Stimulated activated CD4-positive, alpha-beta T cell treated with anti-CD3 and anti-CD28 coated beads, Interleukin-1b, Interleukin-23, amount 100 ng/mL, for 4 hours (primary cell): ENCODE measurements around the gene PRKD2.
A peak's percentile ranks its signal among the peaks of the same experiment; 100 is the strongest.

Source experiments
- DNase-seq, 2 donors: peaks; one replicate each; pipeline ENCODE4 v3.0.0-alpha.2; 2020; ENCODE audit warnings: low read depth in 2 of 2

Gene PRKD2

DNA sequence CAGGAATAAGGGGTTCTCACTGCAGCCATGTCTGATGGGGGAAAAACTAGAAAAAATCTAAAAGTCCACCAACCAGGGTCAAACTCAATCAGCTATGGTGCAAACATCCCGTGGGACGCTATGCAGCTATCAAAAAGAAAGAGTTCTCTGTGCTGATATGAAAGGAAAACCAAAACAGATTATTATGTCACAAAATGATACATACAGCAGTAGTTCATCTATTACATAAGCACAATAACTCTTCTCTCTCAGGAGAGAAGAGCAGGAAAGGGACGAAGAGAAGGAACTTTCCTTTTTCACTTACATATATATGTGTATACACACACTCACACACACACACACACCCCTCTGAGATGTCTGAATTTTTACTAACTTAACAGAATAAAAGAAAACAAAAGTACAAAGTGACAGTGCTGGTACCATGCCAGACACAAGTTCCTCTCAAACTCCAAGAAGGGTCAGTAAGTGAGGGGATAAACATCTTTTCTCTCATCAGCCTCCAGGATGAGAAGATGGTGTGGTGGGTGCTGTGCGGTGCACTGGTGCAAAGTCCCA lies 26.1 kb upstream of the PRKD2 start:
- DNase-seq = no peak

DNA sequence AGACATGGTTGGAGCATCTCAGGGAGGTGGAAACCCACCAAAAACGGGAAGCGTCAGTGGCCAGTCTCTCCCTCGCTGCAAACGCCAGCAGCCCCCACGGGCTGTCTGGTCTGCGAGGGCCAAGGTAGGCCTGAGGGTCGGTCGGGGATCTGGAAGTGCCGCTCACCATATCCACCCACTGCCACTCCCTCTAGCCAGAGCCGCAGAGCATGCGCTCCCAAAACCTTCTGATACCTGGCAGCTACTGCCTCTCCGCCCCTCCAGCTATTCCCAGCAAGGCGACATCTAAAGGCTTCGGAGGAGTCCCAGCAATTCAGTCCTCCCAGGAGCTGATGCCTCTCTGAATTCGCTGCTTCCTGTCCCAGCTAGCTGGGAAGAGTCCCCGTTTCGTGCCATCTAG lies 24.5 kb upstream of the PRKD2 start:
- DNase-seq = no peak

- DNase-seq = no peak
Measured at GRCh38 chr19:46739290-46739771, 22.4 kb upstream of the PRKD2 start.

GRCh38 chr19:46737761-46738171 lies 20.9 kb upstream of the PRKD2 start:
- DNase-seq = no peak

DNA sequence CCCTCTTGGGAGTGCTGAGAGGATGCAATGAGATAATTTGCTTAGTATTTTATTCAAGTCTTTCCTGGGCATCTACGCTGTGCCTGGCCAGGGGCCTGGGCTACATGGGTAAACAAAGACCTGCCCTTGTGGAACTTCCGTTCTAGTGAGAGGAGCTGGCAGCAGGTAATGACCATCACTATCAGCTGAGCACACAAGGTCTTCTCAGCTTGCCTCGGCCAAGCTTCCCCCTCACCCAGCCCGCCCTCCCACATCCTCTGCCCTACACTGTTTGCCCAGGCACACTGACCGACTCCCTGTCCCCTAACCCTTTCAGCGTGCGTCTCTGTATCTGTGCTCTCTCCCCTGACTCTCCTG lies 20.4 kb upstream of the PRKD2 start:
- DNase-seq = no peak

- DNase-seq = no peak
Measured at GRCh38 chr19:46736531-46737297, 19.8 kb upstream of the PRKD2 start.

GRCh38 chr19:46733690-46734292 lies 16.9 kb upstream of the PRKD2 start:
- DNase-seq = no peak

GRCh38 chr19:46732966-46733689 lies 16.2 kb upstream of the PRKD2 start:
- DNase-seq = no peak

DNA sequence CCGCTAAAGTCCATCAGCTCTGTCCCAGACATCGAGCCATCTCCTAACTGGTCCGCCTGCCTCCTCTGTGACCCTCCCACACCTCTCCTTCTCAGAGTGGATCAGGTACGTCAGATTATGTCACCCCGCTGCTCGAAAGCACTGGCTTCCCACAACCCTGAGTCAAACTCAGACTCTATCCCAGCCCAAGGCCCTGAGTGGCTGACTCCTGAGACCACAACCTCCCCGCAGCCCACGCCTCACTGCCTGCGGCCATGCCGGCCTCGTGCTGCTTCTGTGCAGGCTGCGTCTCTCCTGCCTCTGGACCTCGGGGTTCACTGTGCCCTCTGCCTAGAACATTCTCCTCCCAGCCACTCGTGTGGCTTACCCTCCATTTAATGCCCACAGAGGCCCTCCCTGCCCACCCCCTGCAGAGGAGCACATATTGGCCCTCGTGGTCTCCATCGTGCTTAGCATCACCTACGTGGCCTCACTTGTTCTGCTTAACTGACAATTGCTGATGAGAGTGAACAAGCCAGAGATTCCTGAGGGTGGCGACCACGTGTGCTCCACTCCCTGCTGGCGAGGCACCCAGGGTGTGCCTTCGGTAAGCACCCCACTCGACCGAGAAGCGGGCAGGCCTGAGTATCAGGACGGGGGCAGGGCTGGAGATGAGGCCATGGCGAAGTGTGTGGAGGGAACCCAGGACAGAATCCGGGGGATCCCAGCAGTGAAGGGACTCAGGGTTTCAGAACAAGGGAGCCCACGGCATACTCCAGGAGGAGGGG lies 15.4 kb upstream of the PRKD2 start:
- no peak for DNase-seq

- DNase-seq = no peak
Measured at GRCh38 chr19:46731584-46731983, 14.7 kb upstream of the PRKD2 start.

DNA sequence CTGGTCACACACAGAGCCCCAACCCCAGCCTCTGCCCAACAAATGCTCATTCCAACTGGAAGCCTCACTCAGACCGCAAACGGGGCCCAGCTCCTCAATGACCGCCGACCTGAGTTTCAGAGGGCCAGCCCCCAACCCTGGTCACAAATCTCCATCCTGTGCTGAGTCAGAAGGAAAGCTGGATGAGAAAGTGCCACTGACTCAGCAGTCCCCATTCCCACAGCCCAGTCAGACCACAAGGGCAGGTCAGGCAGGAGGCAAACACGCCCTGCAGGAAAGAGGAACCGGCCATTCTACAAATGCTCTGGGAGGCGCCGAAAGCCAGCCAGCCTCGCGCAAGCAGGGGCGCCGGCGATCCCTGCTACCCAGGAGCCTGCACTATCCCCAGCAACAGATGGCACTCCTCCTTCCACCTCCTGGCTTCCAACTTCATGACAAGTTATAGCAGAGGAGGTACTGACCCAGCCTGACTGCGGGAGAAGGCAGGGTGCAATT lies 14.1 kb upstream of the PRKD2 start:
- DNase-seq = no peak

- no peak for DNase-seq
Measured at GRCh38 chr19:46730595-46730994, 13.7 kb upstream of the PRKD2 start.

- no peak for DNase-seq
Measured at GRCh38 chr19:46730187-46730586, 13.3 kb upstream of the PRKD2 start.

DNA sequence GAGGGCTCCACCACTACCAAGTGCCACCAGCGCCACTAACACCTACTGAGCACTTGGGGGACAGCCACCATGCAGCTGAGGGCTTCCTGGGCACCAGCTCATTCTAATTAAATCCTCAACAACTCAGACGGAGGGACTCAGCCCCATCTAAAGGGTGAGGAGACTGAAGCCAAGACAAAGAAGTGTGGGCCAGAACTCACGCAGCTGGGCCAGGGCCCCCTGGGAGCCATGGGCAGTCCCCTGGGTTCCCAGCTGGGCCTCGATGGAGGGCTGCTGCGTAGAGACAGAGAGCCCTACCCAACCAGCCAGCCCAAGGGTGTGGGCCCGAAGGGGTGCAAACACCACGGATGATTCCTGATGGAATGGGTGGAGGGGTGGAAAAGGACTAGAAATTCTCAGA lies 12.8 kb upstream of the PRKD2 start:
- DNase-seq = no peak

DNA sequence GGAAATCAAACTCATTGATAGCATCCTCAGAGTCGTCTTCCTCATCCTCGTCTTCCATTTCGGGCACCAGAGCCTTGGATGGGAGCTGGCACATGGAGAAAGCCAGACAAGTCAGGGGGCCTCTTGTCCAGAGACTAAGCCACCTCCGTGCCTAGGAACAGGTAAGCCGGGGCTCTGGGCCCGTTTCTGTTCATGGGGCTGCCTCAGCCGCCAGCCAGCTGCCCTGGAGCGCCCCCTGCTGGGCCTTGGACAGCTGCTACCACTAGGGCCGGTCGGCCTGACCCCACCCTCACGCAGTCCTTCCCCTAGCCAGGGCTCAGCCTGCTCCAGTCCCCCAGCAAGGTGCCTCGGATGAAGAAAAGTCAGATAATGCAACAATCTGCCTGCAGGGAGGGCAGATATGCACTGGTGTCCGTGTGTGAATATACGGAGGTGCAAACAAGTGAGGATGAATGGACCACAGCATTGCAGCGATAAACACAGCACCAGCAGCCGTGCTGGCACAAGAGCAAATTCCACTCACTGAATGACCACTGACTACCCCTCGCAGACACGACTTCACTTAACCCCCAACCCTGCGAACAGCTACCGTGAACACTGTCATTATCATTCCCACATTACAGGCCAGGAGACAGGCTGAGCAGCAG lies 11.9 kb upstream of the PRKD2 start:
- peak; percentile 76 to 83 for DNase-seq

- DNase-seq = no peak
Measured at GRCh38 chr19:46728208-46728607, 11.3 kb upstream of the PRKD2 start.

DNA sequence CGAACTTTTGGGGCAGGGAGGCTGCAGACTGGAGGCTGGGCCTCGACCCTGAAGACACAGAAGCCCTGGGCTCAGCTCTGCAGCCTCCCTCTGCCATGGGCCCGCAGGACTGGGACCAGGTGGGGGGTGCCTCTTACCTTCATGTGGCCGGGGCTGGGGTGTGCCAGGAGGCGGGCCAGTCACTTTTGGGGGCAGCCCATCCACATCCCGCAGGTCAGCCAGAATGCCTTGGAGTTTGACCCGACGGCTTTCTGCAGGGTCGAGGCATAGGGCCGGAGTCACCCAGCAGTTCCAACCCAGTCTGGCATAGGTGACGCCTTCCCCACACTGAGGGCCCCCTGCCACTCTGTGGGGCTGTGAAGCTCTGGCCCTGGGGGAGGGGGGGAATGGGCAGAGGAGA lies 10.8 kb upstream of the PRKD2 start:
- DNase-seq = no peak

- no peak for DNase-seq
Measured at GRCh38 chr19:46726971-46727501, 10.1 kb upstream of the PRKD2 start.

- no peak for DNase-seq
Measured at GRCh38 chr19:46726551-46726950, 9.6 kb upstream of the PRKD2 start.

- DNase-seq = no peak
Measured at GRCh38 chr19:46725859-46726393, 9.0 kb upstream of the PRKD2 start.
